Ishikawa (cell line): Measurements from ENCODE around the gene FOXF1.

ENCODE experiments used
- CREB1 ChIP-seq: IDR thresholded peaks from 2 replicates; pipeline ENCODE4 v1.6.1; 2012; ENCODE audit warnings: low read depth
- EGR1 ChIP-seq: IDR thresholded peaks from 2 replicates; pipeline ENCODE4 v1.6.1; 2012
- EP300 ChIP-seq: IDR thresholded peaks from 2 replicates; pipeline ENCODE4 v1.6.1; 2012; ENCODE audit warnings: borderline replicate concordance
- FOXM1 ChIP-seq: IDR thresholded peaks from 2 replicates; pipeline ENCODE4 v1.6.1; 2012; ENCODE audit warnings: low read depth, borderline replicate concordance
- MAX ChIP-seq: IDR thresholded peaks from 2 replicates; pipeline ENCODE4 v1.6.1; 2012
- NFIC ChIP-seq: IDR thresholded peaks from 2 replicates; pipeline ENCODE4 v1.6.1; 2012
- RAD21 ChIP-seq: IDR thresholded peaks from 2 replicates; pipeline ENCODE4 v1.6.1; 2012; ENCODE audit warnings: low read depth
- TAF1 ChIP-seq: IDR thresholded peaks from 2 replicates; pipeline ENCODE4 v1.6.1; 2012; ENCODE audit warnings: low read depth, mild to moderate bottlenecking
- TCF12 ChIP-seq: IDR thresholded peaks from 2 replicates; pipeline ENCODE4 v1.6.1; 2012; ENCODE audit warnings: low read depth
- USF1 ChIP-seq: IDR thresholded peaks from 2 replicates; pipeline ENCODE4 v1.6.1; 2012
- YY1 ChIP-seq: IDR thresholded peaks from 2 replicates; pipeline ENCODE4 v1.6.1; 2012; ENCODE audit warnings: low read depth
- ZBTB7A ChIP-seq: IDR thresholded peaks from 2 replicates; pipeline ENCODE4 v1.6.1; 2012; ENCODE audit warnings: low read depth
- TF ChIP-seq, protein P1 (sequence below): IDR thresholded peaks from 2 replicates; pipeline ENCODE4 v1.6.1; 2012; ENCODE audit warnings: low read depth, mild to moderate bottlenecking

- TF ChIP-seq YY1: no peak
- no peak for TF ChIP-seq MAX
- no peak for TF ChIP-seq NFIC
- TF ChIP-seq TCF12: no peak
- TF ChIP-seq RAD21: no peak
- TF ChIP-seq EGR1: no peak
- TF ChIP-seq FOXM1: no peak
- no peak for TF ChIP-seq USF1
- TF ChIP-seq TAF1: no peak
- TF ChIP-seq CREB1: no peak
- TF ChIP-seq ZBTB7A: no peak
- no peak for TF ChIP-seq EP300
- TF ChIP-seq, protein P1, sequence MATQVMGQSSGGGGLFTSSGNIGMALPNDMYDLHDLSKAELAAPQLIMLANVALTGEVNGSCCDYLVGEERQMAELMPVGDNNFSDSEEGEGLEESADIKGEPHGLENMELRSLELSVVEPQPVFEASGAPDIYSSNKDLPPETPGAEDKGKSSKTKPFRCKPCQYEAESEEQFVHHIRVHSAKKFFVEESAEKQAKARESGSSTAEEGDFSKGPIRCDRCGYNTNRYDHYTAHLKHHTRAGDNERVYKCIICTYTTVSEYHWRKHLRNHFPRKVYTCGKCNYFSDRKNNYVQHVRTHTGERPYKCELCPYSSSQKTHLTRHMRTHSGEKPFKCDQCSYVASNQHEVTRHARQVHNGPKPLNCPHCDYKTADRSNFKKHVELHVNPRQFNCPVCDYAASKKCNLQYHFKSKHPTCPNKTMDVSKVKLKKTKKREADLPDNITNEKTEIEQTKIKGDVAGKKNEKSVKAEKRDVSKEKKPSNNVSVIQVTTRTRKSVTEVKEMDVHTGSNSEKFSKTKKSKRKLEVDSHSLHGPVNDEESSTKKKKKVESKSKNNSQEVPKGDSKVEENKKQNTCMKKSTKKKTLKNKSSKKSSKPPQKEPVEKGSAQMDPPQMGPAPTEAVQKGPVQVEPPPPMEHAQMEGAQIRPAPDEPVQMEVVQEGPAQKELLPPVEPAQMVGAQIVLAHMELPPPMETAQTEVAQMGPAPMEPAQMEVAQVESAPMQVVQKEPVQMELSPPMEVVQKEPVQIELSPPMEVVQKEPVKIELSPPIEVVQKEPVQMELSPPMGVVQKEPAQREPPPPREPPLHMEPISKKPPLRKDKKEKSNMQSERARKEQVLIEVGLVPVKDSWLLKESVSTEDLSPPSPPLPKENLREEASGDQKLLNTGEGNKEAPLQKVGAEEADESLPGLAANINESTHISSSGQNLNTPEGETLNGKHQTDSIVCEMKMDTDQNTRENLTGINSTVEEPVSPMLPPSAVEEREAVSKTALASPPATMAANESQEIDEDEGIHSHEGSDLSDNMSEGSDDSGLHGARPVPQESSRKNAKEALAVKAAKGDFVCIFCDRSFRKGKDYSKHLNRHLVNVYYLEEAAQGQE: no peak
Observed at GRCh38 chr16:86515777-86516622, 5.7 kb downstream of the FOXF1 start.
